ENCODE measurements around the gene PDIA3.
"Not testable (repeated sequence)": the region's sequence is repeated elsewhere in the genome, so short reads cannot be mapped to it uniquely, and the experiment has no call there.

PDIA3 gene

GRCh38 chr15:43746245-43746902 lies at the start of gene PDIA3:
Gene PDIA3 (plus strand): TSS chr15:43746438. CDS start chr15:43746540, 102 bp downstream.
- DNase-seq = peak; percentile 73

GRCh38 chr15:43702174-43702573 lies 44.1 kb upstream of the PDIA3 start:
- no peak for DNase-seq

- DNase-seq = no peak
These were observed 43.4 kb upstream of the PDIA3 start for GRCh38 chr15:43702701-43703424.

- DNase-seq = not testable (repeated sequence)
These were observed 35.7 kb upstream of the PDIA3 start for GRCh38 chr15:43710431-43711131.

GRCh38 chr15:43723151-43723550 lies 23.1 kb upstream of the PDIA3 start:
- no peak for DNase-seq

- not testable (repeated sequence) for DNase-seq
These were observed 19.9 kb upstream of the PDIA3 start for GRCh38 chr15:43726306-43726705.

- not testable (repeated sequence) for DNase-seq
These were observed 18.0 kb upstream of the PDIA3 start for GRCh38 chr15:43728053-43728725.

GRCh38 chr15:43735416-43735815 lies 10.8 kb upstream of the PDIA3 start:
- no peak for DNase-seq

GRCh38 chr15:43746903-43747309 lies 668 bp downstream of the PDIA3 start:
- DNase-seq = not testable (repeated sequence)

- no peak for DNase-seq
These were observed 2.1 kb downstream of the PDIA3 start for GRCh38 chr15:43748376-43748775.

- no peak for DNase-seq
These were observed 3.6 kb downstream of the PDIA3 start for GRCh38 chr15:43749690-43750345.

GRCh38 chr15:43751885-43752284 lies 5.6 kb downstream of the PDIA3 start:
- DNase-seq = no peak

GRCh38 chr15:43762824-43763223 lies 16.6 kb downstream of the PDIA3 start:
- no peak for DNase-seq

- no peak for DNase-seq
These were observed 17.7 kb downstream of the PDIA3 start for GRCh38 chr15:43763819-43764446.

GRCh38 chr15:43769584-43770228 lies 23.5 kb downstream of the PDIA3 start:
- DNase-seq = peak; percentile 34

- DNase-seq = no peak
These were observed 25.6 kb downstream of the PDIA3 start for GRCh38 chr15:43771816-43772215.

- DNase-seq = no peak
These were observed 26.4 kb downstream of the PDIA3 start for GRCh38 chr15:43772624-43773023.

- DNase-seq = no peak
These were observed 27.8 kb downstream of the PDIA3 start for GRCh38 chr15:43774062-43774461.

GRCh38 chr15:43775411-43775965 lies 29.2 kb downstream of the PDIA3 start:
- no peak for DNase-seq

GRCh38 chr15:43776101-43776717 lies 30.0 kb downstream of the PDIA3 start:
- no peak for DNase-seq

All from activated CD4-positive, alpha-beta T cell treated with anti-CD3 and anti-CD28 coated beads for 1 hour (primary cell).